ENCODE measurements around the gene SEC23A.
"Not testable (repeated sequence)": the region's sequence is repeated elsewhere in the genome, so short reads cannot be mapped to it uniquely, and the experiment has no call there.

Gene SEC23A

DNA sequence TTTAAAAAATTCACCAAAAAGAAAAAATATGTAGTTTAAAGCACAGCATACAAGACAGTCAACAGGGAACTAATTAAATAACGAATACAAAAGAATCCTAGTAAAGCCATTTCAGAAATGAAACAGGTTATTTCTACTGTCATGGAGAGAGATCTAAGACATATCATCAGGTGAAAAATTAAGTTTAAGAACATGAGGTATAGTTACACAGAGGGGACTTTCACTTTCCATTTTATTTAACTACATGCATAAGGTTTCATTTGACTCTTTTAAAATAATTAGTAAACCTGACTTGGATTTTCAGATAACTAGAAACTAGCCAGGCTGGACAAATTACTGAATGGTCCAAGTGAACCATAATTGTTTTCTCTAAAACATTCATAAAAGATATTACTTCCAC, 11.3 kb downstream of the SEC23A start:
- DNase-seq (ENCODE audit: low spot score), result no peak

GRCh38 chr14:39090548-39091111, 12.4 kb downstream of the SEC23A start:
- DNase-seq (ENCODE audit: low spot score), result no peak

DNA sequence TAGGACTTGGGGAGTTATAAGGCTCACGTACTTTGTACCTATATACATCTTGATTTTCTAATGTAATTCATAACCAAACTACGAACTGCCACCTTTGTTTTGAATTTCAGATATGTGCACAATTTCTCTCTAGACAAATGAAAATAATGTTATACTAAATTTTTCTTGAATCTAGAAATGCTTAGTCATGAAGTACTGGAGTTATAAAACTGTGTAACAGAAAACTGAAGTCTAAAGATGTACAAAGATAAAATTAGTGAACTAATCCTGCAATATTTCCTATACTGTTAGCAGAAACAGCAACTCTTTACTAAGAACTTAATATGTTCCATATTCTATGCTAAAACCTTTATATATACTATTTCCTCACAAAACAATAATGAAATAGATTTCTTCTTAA, 15.5 kb downstream of the SEC23A start:
- DNase-seq (ENCODE audit: low spot score), result no peak

- no peak for DNase-seq (ENCODE audit: low spot score)
These were observed 17.1 kb downstream of the SEC23A start for GRCh38 chr14:39085933-39086332.

DNA sequence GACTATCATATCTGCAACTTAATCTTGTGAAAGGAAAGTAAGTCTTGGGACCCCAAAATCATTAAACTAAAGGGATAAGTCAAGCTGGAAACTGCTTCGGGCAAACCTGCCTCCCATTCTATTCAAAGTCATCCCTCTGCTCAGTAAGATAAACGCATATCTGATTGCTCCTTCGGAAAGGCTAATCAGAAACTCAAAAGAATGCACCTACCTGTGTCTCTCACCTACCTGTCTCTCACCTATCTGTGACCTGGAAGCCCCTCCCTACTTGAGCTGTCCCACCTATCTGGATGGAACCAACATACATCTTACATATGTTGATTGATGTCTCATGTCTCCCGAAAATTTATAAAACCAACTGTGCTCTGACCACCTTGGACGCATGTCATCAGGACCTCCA, 19.9 kb downstream of the SEC23A start:
- no peak for DNase-seq (ENCODE audit: low spot score)

DNA sequence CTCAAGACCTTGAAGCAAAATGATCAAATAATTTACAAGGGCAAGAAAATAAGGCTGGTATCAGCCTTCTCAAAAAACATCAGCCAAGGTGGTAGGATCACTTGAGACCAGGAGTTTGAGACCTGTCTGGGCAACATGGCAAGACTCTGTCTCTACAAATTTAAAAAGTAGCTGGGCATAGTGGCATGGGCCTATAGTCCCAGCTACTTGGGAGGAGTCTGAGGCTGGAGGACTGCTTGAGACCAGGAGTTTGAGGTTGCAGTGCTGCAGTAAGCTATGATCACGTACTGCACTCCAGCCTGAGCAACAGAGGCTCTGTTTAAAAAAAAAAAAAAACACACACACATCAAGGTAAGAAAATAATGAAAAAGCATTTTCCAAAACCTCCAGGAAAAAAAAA, 22.1 kb downstream of the SEC23A start:
- DNase-seq (ENCODE audit: low spot score), result no peak

- no peak for DNase-seq (ENCODE audit: low spot score)
These were observed 31.9 kb downstream of the SEC23A start for GRCh38 chr14:39071096-39071495.

- DNase-seq (ENCODE audit: low spot score), result no peak
These were observed 33.1 kb downstream of the SEC23A start for GRCh38 chr14:39069923-39070322.

DNA sequence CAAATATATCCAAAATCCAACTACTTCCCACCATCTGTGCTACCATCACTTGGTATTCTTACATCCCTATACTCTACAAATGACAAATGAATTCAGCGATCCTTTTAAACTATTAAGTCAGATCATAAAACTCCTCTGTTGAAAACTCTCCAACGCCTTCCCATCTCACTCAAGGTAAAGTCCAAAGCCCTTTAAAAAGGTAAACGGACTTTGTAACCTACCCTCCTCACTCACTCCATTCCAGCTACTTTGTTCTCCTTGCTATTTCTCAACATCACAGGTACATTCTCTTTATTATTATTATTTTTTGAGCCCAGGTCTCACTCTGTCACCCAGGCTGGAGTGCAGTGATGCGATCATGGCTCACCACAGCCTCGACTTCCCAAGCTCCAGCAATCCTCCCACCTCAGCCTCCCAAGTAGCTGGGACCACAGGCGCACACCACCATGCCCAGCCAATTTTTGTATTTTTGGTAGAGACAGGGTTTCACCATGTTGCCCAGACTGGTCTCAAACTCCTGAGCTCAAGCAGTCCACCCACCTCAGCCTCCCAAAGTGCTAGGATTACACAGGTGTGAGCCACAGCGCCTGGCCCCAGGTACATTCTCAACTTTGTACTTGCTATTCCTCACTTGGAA, 33.7 kb downstream of the SEC23A start:
- not testable (repeated sequence) for DNase-seq (ENCODE audit: low spot score)

- DNase-seq (ENCODE audit: low spot score), result no peak
These were observed 42.1 kb downstream of the SEC23A start for GRCh38 chr14:39060818-39061437.

- no peak for DNase-seq (ENCODE audit: low spot score)
These were observed 47.1 kb downstream of the SEC23A start for GRCh38 chr14:39055786-39056474.

- DNase-seq (ENCODE audit: low spot score), result not testable (repeated sequence)
These were observed 50.1 kb downstream of the SEC23A start for GRCh38 chr14:39052869-39053454.

DNA sequence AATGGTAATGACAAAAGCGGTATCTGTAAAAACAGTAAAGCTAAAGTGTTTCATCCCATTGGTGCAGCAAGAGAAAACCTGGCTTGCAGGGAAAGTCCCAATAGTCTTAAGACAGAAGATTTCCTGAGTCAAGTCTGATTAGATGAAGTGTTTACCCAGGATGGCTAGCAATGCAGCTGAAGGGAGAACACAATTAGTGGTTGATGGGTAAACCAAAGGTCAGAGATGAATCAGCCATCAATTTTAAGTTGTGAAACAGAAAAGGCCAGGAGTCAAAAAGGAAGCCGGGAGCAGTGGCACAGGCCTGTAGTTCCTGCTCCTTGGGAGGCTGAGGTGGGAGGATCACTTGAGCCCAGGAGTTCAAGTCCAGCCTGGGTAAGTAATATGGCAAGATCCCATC, 52.6 kb downstream of the SEC23A start:
- DNase-seq (ENCODE audit: low spot score), result no peak

DNA sequence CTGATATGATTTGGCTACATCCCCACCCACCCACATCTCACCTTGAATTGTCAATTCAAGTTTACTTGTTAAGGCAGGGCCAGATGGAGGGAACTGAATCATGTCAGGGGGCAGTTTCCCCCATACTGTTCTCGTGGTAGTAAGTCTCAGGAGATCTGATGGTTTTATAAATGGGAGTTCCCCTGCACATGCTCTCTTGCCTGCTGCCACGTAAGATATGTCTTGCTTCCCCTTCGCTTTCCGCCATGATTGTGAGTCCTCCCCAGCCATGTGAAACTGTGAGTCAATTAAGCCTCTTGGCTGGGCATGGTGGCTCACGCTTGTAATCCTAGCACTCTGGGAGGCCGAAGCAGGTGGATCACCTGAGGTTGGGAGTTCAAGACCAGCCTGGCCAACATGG, 57.1 kb downstream of the SEC23A start:
- DNase-seq (ENCODE audit: low spot score), result not testable (repeated sequence)

- DNase-seq (ENCODE audit: low spot score), result no peak
These were observed 59.6 kb downstream of the SEC23A start for GRCh38 chr14:39043352-39043943.

DNA sequence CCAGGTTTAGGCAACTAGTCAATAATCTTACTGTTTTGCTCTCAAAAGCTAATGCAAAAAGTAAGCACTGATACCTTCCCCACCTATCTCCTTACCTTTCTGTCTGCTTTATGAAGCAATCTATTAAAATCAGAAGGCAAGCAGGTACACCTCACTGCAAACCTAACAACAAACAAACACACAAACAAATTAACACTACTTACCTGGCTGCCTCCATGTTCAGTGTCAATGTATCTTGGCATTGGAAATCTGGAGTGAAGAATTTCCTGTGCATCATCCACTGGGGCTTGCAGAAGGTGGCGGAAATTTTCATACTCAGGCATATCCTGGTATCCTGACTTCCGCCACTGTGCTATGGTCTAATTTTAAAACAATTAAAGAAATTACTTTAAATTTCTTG, 62.5 kb downstream of the SEC23A start:
- no peak for DNase-seq (ENCODE audit: low spot score)

DNA sequence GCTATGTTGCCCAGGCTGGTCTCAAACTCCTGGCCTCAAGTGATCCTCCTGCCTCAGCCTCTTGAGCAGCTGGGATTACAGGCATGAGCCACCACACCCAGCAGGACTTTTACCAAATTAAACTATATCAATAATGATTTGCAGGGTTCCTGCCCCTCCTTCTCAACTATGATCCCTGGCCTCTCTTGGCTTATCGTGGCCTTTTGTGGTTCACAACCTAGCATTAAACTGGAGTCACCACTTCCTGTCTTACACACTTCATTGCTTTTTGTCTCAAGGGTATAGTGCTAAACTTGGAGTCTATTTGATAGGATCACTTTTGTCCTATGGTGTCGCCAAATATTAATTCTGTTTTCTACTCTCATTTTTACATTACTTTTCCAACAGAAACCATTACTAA, 64.5 kb downstream of the SEC23A start:
- no peak for DNase-seq (ENCODE audit: low spot score)

DNA sequence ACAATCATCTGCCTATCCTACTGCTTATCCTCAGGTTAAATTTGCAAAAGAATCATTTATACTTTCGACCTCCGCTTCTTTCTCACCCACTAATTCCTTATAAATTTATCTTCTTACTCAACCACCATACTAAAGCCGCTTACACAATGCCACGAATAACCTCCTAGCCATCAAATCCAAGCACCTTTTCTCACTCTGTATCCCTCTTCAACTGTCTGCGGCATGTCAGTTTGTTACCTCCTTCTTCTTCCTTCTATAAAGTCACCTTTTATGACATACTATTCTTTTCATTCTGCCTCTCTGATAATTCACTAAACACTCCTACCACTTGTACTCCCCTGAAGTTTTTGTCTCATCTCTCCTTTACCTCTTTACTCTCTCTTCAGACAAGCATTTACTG, 66.3 kb downstream of the SEC23A start:
- DNase-seq (ENCODE audit: low spot score), result no peak

DNA sequence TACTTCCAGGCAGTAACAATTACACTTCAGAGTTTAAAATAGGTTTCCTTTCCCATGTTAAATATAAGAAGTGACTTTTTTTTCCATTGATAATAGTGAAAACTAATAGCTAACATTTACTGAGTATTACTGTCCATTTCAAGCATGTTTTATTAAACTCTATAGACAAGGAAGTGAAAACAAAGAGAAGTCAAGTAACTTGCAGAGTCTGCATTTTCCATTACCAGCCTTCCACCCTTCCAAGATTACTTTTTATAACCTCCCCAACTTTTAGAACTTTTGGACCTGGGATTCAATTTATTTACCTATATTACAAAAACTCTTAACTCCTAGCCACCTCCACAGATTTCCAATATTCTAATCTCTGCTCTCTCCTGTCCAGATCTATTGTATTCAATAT, 67.7 kb downstream of the SEC23A start:
- no peak for DNase-seq (ENCODE audit: low spot score)

DNA sequence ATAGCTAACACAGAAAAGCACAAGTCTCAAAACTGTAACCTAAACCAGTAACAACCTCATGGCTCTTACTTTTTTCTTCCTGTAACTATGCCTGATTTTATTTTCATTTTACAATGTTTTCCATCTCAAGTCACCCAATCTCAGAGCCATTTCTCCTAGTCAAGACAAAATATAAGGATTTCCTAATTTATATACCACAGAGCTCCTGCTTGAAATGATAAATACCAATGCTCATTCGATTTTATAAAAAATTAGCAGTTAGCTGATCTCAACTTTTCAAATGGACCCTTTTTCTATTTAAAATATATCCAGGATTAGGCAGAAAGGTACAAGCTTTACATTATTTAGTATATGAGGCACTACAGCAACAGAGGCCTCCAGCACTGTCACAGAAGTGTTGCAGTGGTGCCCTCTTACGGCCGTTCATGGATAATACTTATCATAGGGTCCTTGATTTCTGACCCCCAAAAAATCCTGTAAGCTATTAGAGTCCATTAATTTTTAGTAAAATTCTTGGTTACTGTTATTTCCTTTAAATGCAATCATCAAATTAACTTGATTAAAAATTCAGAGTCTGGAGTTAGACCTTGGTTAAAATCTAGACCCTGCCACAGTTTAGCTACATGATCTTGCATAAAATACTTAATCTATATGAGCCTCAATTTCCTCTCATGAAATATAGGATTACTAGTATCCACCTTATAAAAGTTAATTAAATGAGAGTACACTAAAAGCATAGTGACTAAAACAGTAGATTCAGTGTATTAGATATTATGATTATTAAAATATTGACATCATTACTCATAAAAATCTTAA, 68.3 kb downstream of the SEC23A start:
- peak; percentile 34 for DNase-seq (ENCODE audit: low spot score)

- no peak for DNase-seq (ENCODE audit: low spot score)
These were observed 69.7 kb downstream of the SEC23A start for GRCh38 chr14:39033371-39033770.

GRCh38 chr14:39030209-39030608, 72.8 kb downstream of the SEC23A start:
- DNase-seq (ENCODE audit: low spot score), result no peak
